Activated naive CD4-positive, alpha-beta T cell treated with anti-CD3 and anti-CD28 coated beads for 36 hours (primary cell): ENCODE data around the gene RNU1-1. TPM values are rescaled to one million over a fixed set of nuclear protein-coding genes. Genes with fewer than 3 reads are reported as not detected.
"Not testable (repeated sequence)": the region's sequence is repeated elsewhere in the genome, so short reads cannot be mapped to it uniquely, and the experiment has no call there.

Experiments used
- CTCF ChIA-PET: fragments of 350-600 bp; sonication (Branson Sonifier 250); formaldehyde crosslinking; loops from one replicate; lab custom pipeline; 2021; ENCODE audit warnings: antibody characterized with exemption; lab: Charles Lee
- DNase-seq: peaks from one replicate; pipeline ENCODE4 v3.0.0-alpha.2; 2020
- H3K27ac Mint-ChIP-seq: one replicate; pipeline ENCODE4 v1.8.0; 2021; ENCODE audit warnings: mild to moderate bottlenecking, mixed read lengths
- H3K27me3 Mint-ChIP-seq: one replicate; pipeline ENCODE4 v1.8.0; 2021; ENCODE audit warnings: low read depth, mixed read lengths
- H3K36me3 Mint-ChIP-seq: one replicate; pipeline ENCODE4 v1.8.0; 2021; ENCODE audit warnings: low read depth, mixed read lengths
- H3K4me1 Mint-ChIP-seq: one replicate; pipeline ENCODE4 v1.8.0; 2021; ENCODE audit warnings: low read depth, mixed read lengths
- H3K4me3 Mint-ChIP-seq: one replicate; pipeline ENCODE4 v1.8.0; 2021; ENCODE audit warnings: mild to moderate bottlenecking, moderate library complexity, mixed read lengths
- H3K9me3 Mint-ChIP-seq: one replicate; pipeline ENCODE4 v1.8.0; 2021; ENCODE audit warnings: mixed read lengths
- intact Hi-C: fragments of 100-400 bp; cut with micrococcal nuclease; formaldehyde crosslinking; loops from one replicate; pipeline ENCODE4 v1.15.1; 2023
- total RNA-seq, 2 experiments: library from RNA; stranded (reverse); gene quantifications; one replicate each; pipeline ENCODE4 v1.2.3, GENCODE V29; 2021

The RNU1-1 gene
- total RNA-seq, 2 experiments from 2014 or later: 1,341 to 1,386 TPM

DNA sequence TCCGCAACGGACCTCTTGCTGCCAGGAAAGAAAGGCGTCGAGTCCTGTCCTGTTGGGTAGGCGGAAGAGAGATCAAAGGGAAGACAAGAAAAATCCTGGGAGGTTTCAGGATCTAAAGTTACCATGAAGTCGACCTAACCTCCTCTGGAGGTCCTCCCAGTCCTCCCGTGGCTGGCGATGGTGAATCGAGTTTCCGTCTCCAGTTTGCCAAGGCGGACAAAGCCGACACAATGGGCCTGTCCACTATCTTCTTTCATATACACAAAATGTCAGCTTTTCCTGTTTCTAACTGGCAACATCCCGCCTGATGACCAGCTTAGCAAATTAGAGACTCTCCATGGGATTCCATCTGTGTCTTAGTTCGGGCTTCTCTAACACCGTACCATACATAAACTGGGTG, 22.7 kb upstream of the RNU1-1 start:
- CTCF ChIA-PET, H3K9me3 Mint-ChIP-seq, H3K4me3 Mint-ChIP-seq, H3K27ac Mint-ChIP-seq, intact Hi-C loops, DNase-seq, H3K36me3 Mint-ChIP-seq, H3K4me1 Mint-ChIP-seq: not testable (repeated sequence)
- H3K27me3 Mint-ChIP-seq: peaks cover 24% of the 10 kb centered on the region

DNA sequence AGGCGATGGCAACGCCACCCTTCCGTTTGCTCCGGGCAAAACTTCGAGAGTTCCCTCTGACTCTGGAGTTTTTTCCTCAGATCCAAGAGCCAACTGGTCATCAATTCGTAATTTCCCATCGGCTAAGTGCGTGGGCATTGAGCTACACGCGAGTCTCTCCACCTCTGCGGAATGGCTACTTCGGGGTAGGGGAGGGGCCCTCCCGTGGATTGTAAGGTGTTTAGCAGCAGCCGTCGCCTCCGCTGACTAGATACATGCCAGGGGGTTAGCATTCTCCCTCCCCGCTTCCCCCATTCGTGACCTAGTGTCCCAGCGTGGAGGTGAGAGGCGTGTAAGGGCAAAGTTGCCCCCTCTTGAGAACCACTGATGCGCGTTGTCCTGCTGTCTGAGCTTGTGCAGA, 21.8 kb upstream of the RNU1-1 start:
- H3K4me3 Mint-ChIP-seq, H3K4me1 Mint-ChIP-seq, DNase-seq, intact Hi-C loops, CTCF ChIA-PET, H3K9me3 Mint-ChIP-seq, H3K27ac Mint-ChIP-seq, H3K36me3 Mint-ChIP-seq: not testable (repeated sequence)
- peaks cover 30% of the 10 kb centered on the region for H3K27me3 Mint-ChIP-seq

DNA sequence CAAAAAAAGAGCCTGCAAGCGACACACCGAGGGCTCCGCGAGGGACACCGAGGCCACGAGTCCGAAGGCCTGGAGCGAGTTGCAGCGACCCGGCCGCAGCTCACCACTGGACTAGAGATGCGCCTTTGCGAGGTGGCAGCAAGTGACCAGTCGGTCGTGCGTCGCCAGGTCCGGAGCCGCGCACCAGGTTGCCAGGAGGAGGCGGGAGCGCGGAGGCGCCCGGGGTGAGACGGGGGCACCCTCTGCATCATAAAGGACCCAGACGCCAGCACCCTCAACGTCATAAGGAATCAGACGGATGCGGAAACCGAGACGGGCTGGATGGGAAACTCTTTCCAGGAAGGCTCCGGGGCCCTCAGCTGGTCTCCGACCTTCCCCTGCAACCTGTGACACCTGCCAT, 21.4 kb upstream of the RNU1-1 start:
- H3K9me3 Mint-ChIP-seq, CTCF ChIA-PET, H3K4me1 Mint-ChIP-seq, H3K36me3 Mint-ChIP-seq, DNase-seq, intact Hi-C loops, H3K27ac Mint-ChIP-seq: not testable (repeated sequence)
- H3K4me3 Mint-ChIP-seq: peak overlapping the region; percentile 75
- peaks cover 30% of the 10 kb centered on the region for H3K27me3 Mint-ChIP-seq

DNA sequence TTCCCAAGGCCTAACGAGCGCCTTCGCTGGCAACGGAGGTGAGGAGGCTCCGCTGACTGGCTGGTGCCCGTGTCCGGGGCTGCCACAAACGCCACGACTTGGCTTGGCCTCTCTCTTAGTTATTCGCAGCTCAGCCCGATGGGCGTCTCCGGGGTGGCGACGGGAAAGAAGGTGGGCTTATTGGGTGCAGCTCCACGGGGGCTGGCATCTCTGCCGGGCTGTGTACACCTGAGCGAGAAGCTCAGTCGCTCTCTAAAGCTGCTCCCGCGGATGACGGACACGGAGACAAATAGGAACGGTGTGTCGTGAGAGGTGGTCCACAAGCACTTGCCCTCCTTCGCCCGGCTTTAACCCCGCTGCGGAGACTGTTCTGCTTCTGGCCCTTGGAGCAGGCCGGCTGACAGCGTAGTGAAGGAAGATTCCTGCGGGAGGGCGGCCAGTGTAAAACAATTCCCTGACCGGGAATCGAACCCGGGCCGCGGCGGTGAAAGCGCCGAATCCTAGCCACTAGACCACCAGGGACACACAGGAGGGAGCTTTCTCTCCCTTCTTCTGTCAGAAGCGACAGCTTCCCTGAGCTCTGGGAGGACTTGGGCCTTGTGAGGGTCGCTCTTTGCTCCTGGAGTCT, 20.9 kb upstream of the RNU1-1 start:
- DNase-seq: peak; percentile 71
- H3K36me3 Mint-ChIP-seq, intact Hi-C loops, H3K4me1 Mint-ChIP-seq, H3K9me3 Mint-ChIP-seq, CTCF ChIA-PET: not testable (repeated sequence)
- Mint-ChIP-seq H3K4me3 (peak overlapping the region; percentile 75), H3K27me3 (peaks cover 30% of the 10 kb centered on the region), H3K27ac (peak overlapping the region; percentile 61)

DNA sequence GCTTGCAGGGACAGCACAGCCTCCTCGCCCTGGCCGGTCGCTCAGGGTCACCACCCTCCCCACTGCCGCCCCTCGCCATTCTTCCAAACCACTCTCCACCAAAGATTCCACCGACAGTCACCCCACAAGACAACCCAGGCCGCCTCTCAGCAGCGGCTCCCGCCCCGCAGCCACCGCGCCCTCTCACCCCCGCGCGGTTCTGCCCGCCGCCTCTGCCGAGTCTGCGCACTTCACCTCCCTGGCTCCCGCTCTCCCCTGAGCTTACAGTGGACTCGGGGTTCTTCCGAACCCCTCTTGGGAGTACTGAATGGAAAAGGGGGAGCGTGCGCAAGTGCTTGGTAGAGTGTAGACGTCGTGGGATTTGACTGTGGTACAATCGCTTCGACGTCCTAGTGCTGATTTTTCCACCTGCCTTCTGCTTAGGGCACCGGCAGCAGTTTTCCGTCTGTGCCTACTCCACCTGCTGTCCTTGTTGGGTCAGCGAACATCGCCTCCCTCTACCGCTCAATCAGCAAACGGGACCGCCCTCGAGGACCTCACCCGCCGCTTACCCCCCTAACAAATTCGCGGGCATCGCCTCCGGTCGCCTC, 20.2 kb upstream of the RNU1-1 start:
- DNase-seq, H3K27ac Mint-ChIP-seq, H3K9me3 Mint-ChIP-seq: not testable (repeated sequence)

DNA sequence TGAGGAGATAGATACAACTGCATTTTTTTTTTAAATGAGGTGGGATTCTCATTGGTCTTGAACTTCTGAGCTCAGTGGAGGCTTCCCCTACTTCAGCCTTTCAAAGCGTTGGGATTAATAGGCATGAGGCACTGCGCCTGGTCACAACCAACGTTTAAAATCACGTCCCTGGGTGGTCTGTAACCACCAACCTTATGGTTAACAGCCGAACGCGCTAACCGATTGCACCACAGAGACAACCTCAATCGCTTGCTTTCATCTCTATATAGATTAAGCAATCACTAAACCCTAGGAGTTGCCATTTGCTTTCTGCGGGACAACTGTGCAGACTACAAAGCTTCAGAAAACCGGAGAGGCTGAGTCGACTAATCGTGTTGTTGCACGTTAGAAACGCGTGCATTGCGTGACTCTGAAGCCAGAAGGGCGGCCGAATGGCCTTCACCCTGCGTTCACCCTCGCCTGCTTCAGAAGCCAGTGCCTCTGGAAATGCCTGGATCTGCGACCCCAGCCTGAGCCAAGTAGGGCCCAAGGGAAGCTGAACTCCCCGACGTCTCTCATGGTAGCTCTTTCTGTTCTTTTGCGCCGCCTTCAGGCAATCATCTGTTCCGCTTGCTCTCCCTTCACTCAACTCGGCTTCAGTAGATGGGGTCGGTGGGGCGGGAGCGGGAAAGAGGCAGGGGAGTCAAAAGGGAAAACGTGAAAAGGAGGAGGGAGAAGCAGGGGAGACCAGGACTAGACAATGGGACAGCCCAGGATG, 18.3 kb upstream of the RNU1-1 start:
- intact Hi-C loops, H3K4me1 Mint-ChIP-seq, H3K4me3 Mint-ChIP-seq, H3K9me3 Mint-ChIP-seq, H3K27ac Mint-ChIP-seq, CTCF ChIA-PET, H3K36me3 Mint-ChIP-seq: not testable (repeated sequence)
- peaks cover 28% of the 10 kb centered on the region for H3K27me3 Mint-ChIP-seq
- peak; percentile 16 for DNase-seq

More for the DNA sequence above, 20.2 kb upstream of the RNU1-1 start:
- H3K36me3 Mint-ChIP-seq, intact Hi-C loops, CTCF ChIA-PET, H3K4me1 Mint-ChIP-seq: not testable (repeated sequence)
- H3K4me3 Mint-ChIP-seq: peak overlapping the region; percentile 75
- peaks cover 30% of the 10 kb centered on the region for H3K27me3 Mint-ChIP-seq

DNA sequence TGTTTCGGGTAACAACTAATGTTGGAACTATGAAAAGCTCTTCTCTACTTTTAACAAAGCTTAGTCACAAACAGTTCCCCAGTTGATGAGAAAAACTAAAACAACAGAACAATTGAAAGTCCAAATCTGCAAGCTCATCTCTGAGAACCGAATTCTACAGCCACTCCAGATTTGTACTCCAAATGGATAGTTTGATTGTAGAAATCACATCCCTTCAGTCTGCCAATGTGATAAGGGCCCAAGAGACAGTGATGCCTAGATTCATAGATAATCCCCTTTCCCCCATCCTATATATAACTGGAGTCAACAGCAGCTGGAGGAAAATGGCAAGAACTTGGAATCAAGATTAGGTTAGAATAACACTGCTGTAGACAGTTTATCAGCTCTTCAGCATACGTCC, 14.3 kb upstream of the RNU1-1 start:
- H3K27me3 Mint-ChIP-seq: peaks cover 14% of the 10 kb centered on the region
- intact Hi-C loops, CTCF ChIA-PET, H3K4me1 Mint-ChIP-seq, H3K9me3 Mint-ChIP-seq, DNase-seq, H3K4me3 Mint-ChIP-seq, H3K27ac Mint-ChIP-seq, H3K36me3 Mint-ChIP-seq: not testable (repeated sequence)

DNA sequence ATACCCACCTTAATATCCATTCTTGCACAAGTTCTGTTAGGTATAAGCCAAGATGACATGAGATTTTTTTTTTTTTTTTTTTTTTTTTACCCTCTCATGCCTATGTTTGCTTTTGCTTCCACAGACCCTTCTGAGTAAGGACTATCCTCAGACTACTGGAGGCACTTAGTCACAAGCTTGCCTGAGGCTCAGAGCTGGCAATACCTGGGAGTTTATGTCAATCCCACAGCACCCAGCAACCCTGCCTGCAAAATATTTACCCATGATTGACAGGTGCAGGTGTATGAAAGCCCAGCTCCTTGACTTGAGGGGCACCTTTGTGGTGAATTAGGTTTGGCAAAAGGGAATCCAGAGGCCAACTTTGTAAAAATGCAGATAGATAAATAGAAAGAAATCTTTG, 11.7 kb upstream of the RNU1-1 start:
- H3K9me3 Mint-ChIP-seq, H3K4me3 Mint-ChIP-seq, H3K27ac Mint-ChIP-seq, H3K27me3 Mint-ChIP-seq, DNase-seq, H3K36me3 Mint-ChIP-seq, intact Hi-C loops, CTCF ChIA-PET, H3K4me1 Mint-ChIP-seq: not testable (repeated sequence)

DNA sequence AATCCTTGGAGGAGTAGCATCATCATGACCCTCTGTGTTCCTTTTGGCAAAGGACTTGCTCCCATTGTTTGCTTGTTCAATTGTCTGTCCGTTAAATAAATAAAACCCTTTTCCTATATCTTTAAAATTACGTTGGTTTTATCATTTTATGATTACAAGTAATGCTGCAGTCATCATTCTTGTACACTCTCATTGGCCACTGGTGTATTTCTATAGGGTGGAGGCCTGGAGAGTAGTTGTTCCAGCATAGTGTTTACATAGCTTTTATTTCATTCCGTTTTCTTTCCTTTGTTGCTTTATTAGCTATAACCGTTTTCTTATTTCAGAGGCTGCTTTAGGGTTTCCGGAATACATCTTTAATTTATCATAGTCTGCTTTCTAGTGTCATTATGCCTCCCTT, 7.6 kb upstream of the RNU1-1 start:
- CTCF ChIA-PET, H3K9me3 Mint-ChIP-seq, H3K4me3 Mint-ChIP-seq, intact Hi-C loops, H3K27ac Mint-ChIP-seq, DNase-seq, H3K36me3 Mint-ChIP-seq, H3K4me1 Mint-ChIP-seq: not testable (repeated sequence)
- H3K27me3 Mint-ChIP-seq: peaks cover 27% of the 10 kb centered on the region

DNA sequence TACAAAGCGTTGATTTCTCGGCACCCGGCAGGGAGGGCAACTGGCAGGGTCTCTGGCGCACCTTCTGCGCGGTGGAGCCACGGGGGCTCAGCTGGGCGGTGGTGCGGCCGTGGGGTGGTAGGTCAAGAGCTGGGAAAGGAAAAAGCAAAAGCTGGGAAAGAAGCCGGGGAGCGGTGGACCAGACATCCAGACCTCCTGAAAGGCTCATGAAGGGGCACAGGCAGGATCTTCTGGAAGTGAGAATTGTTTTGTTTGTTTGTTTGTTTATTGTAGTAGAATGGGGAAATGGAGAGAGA, 7.2 kb upstream of the RNU1-1 start:
- Mint-ChIP-seq H3K4me3 (no peak overlapping the region), H3K36me3 (no peaks in the 10 kb centered on the region), H3K9me3 (no peaks in the 10 kb centered on the region), H3K27ac (no peak overlapping the region), H3K27me3 (peaks cover 27% of the 10 kb centered on the region), H3K4me1 (peaks cover 2% of the 10 kb centered on the region)
- CTCF ChIA-PET: no interaction called here
- intact Hi-C loops: no loop called here
- DNase-seq: no peak

DNA sequence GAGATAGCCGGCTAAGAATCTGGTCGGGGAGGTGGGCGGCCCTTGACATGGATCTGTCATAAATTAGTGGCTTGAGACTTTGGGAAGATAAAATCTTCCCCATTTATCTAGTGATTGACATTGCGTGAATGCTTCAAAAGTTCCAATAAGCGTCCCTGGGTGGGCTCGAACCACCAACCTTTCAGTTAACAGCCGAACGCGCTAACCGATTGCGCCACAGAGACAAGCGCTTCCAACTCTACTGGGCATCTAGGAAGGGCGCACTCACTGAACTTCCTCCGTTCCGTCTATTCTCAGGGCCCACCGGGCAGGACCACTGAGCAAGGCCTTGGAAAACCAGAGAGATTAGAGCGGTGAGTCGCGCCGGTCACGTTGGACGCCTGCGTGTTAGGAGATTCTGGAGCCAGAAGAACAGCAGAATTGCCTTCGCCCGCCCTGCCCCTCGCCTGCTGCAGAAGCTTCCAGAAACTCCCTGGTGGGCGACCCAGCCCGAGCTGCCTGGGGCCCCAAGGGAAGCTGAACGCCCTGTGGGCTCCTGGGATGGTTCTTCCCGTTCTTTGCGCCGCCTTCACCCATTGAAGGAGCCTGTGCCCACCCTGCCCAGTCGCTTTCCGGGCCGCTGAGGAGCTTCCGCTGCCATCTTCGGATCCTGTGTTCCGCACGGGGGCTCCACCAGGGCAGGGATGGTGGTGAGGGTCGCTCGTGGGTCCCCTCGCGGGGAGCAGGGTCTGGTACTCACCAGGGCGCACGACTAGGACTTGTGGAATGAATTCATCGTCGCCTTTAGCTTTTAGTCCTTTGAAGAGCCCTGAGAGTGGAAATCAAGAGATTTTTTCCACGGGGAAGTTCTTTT, 6.6 kb upstream of the RNU1-1 start:
- H3K9me3 Mint-ChIP-seq, H3K27ac Mint-ChIP-seq, H3K4me1 Mint-ChIP-seq, CTCF ChIA-PET, H3K36me3 Mint-ChIP-seq, intact Hi-C loops, DNase-seq: not testable (repeated sequence)
- Mint-ChIP-seq H3K4me3 (peak overlapping the region; percentile 20), H3K27me3 (peaks cover 27% of the 10 kb centered on the region)

DNA sequence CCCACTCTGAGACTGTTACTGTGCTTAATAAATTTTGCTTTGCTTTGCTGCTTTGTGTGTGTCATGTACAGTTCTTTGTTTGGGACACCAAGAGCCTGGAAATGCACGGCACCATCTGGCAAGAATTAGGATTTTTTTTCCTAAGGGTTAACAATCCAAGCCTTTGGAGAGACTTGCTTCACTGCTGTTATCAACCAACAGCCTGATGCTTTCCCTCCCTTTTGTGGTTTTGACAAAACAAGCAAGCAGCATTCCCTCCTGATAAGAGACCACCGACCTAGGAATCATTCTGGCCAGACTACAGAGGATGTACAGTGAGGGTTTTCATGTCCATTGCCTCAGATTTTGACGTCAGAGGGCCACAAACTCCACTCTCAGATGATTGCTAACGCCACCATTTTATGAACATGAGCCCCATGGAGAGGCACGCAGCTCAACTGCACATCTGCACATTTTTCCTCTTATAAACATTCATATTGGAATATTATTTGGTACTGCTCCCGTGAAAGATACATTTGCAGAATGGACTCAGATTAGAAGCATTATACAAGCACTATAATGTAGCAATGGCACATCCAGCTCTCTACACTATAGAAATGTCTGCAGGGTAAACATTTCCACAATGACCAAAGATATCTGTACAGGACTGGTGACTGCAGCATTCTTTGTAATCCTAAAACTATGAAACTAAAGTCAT, 5.3 kb upstream of the RNU1-1 start:
- DNase-seq, H3K9me3 Mint-ChIP-seq, H3K4me3 Mint-ChIP-seq, intact Hi-C loops, H3K36me3 Mint-ChIP-seq, H3K27ac Mint-ChIP-seq, H3K4me1 Mint-ChIP-seq, CTCF ChIA-PET: not testable (repeated sequence)
- H3K27me3 Mint-ChIP-seq: peaks cover 27% of the 10 kb centered on the region
